ENCODE results near the gene ZNG1B. TPM values are rescaled to one million over a fixed set of nuclear protein-coding genes. Genes with fewer than 3 reads are reported as not detected.
"Not testable (repeated sequence)": the region's sequence is repeated elsewhere in the genome, so short reads cannot be mapped to it uniquely, and the experiment has no call there.

The ZNG1B gene
- polyA plus RNA-seq = 10 to 100 TPM; 16.3 to 33.5 (median 25.6) TPM
- long read RNA-seq, donor 1 = 0 reads
- long read RNA-seq, donor 2, partial matches to known transcripts = 8 of 17 reads
- long read RNA-seq, donor 2, other reads (novel, unspliced or antisense) = 0 of 17 reads
- long read RNA-seq, donor 3, partial matches to known transcripts = 0 of 10 reads
- long read RNA-seq, donor 3, other reads (novel, unspliced or antisense) = 0 of 10 reads
- long read RNA-seq, donor 4 = 0 reads
- long read RNA-seq, donor 5, partial matches to known transcripts = 0 of 6 reads
- long read RNA-seq, donor 5, other reads (novel, unspliced or antisense) = 0 of 6 reads
- long read RNA-seq, donor 6, partial matches to known transcripts = 0 of 5 reads
- long read RNA-seq, donor 6, other reads (novel, unspliced or antisense) = 0 of 5 reads
- long read RNA-seq, donor 7 = 0 reads
- long read RNA-seq, donor 8, partial matches to known transcripts = 0 of 3 reads
- long read RNA-seq, donor 8, other reads (novel, unspliced or antisense) = 0 of 3 reads
- long read RNA-seq, donor 9, partial matches to known transcripts = 0 of 7 reads
- long read RNA-seq, donor 9, other reads (novel, unspliced or antisense) = 0 of 7 reads
- long read RNA-seq, donor 10, transcript CBWD2-209 (3 exons, 880 nt) = minor isoform, 5 of 33 reads
- long read RNA-seq, donor 10, transcript CBWD2-201 (15 exons, 1,812 nt) = major isoform, 9 of 33 reads
- long read RNA-seq, donor 10, partial matches to known transcripts = 9 of 33 reads
- long read RNA-seq, donor 10, other reads (novel, unspliced or antisense) = 0 of 33 reads

DNA sequence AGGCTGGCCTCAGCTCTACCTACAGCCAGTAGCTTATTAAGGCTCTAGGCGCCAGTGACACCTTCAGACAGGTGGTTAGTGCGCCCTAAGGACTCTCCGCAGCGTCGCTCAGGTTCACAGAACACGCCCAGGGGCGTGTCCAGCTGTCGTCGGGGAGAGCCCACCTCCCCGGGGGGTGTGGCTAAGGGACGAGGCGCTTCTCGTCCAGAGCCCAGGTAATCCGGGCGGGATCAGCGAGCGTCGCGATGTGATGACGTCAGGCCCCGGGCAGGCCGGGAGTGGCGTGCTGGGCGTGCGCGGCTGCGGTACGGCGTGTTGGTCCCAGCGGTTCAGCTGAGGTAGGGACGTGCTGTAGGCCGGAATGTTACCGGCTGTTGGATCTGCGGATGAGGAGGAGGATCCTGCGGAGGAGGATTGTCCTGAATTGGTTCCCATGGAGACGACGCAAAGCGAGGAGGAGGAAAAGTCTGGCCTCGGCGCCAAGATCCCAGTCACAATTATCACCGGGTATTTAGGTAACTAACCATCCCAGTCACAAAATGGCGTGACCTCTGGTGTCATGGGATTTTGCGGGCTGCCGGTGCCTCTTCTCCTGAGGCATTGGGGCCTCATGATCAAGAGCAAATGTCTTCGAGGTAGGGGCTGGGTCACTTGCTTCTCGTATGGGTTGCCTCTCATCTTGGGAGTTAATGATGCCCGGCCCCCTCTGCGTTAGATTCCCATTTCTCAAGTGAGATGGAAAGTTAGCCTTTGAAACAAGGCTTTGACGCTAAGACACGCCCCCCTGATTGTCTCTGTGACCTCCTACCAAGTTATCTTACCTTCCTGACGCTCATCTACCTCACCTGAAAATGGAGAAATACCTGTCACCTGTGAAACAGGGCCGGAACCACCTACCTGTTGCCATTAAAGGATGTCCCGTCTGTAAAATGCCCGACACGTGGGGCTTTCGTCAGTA, at the start of gene ZNG1B:
Gene ZNG1B (plus strand): TSS at position 184 of the 958 bp plus-strand sequence. CDS start 178 bp downstream, at position 362.
- WGBS, 3 donors = 0 to 1% (median 1%) methylated on average over 19 to 41 of the region's 56 CpGs
- FAIRE-seq = not testable (repeated sequence)

DNA sequence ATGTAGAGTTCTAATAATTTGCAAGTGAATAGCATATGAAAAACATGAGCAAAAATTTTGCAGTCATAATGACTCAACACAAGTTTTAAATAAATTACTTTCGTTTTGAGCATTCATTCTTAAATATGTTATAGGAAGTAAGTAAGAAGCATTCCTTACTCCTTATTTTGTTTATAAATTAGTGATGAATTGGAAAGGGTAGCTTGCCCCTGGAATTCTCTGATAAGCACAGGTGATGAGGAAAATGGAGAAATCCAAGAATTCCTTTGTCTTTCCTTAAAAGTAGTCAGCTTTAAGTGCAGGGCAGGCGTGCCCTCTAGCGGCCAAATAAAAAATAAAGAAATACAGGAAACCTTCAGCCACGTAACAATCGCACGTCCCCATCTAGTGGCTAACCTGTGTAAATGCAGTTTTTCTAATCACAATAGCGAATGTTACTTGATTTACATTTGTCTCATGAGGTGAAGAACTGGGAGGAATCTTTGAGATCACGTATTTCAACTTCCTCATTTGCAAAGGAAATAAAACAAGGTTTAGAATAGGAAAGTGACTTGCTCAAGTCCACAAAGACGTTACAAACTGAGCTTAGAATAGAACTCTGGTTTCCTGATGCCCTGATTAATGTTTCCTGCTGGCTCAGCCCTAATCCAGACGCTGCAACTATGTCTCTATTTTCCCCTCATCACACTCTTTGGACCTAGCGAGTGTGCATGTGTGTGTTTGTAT, 47.2 kb upstream of the ZNG1B start:
- H3K4me3 ChIP-seq (ENCODE audit: low read depth in 1 of 3, low read length in 3 of 3) = no peak overlapping the region
- DNase-seq (peak; percentile 72 to 87), FAIRE-seq (peak; percentile 61)
- H3K27ac ChIP-seq (ENCODE audit: low read depth in 1 of 3, low read length in 2 of 3) = no peak overlapping the region
- H3K4me1 ChIP-seq (ENCODE audit: control insufficient read depth in 3 of 3, insufficient read depth in 2 of 3, low read depth in 1 of 3, low read length in 2 of 3) = no peaks in the 10 kb centered on the region
- H3K9me3 ChIP-seq (ENCODE audit: control insufficient read depth in 2 of 2, insufficient read depth in 1 of 2, low read depth in 1 of 2, low read length in 1 of 2) = peaks cover 0 to 5% of the 10 kb centered on the region in 2 donors
- 9 to 16% (median 11%) methylated on average over 11 of the region's 11 CpGs for WGBS, 3 donors
- H3K36me3 ChIP-seq (ENCODE audit: control insufficient read depth in 3 of 3, insufficient read depth in 2 of 3, low read depth in 1 of 3, low read length in 3 of 3) = no peaks in the 10 kb centered on the region
- H3K27me3 ChIP-seq (ENCODE audit: control insufficient read depth in 3 of 3, insufficient read depth in 3 of 3, low read length in 3 of 3) = no peaks in the 10 kb centered on the region

More for the DNA sequence above, at the start of gene ZNG1B:
- not testable (repeated sequence) for H3K4me1 ChIP-seq (ENCODE audit: control insufficient read depth in 3 of 3, insufficient read depth in 2 of 3, low read depth in 1 of 3, low read length in 2 of 3); H3K27me3 ChIP-seq (ENCODE audit: control insufficient read depth in 3 of 3, insufficient read depth in 3 of 3, low read length in 3 of 3); H3K36me3 ChIP-seq (ENCODE audit: control insufficient read depth in 3 of 3, insufficient read depth in 2 of 3, low read depth in 1 of 3, low read length in 3 of 3); H3K9me3 ChIP-seq (ENCODE audit: control insufficient read depth in 2 of 2, insufficient read depth in 1 of 2, low read depth in 1 of 2, low read length in 1 of 2)
- peak; percentile 35 to 65 for DNase-seq
- Histone ChIP-seq H3K27ac (ENCODE audit: low read depth in 1 of 3, low read length in 2 of 3) (peak within 1 kb of the TSS; percentile 71 to 91 (median 86)), H3K4me3 (ENCODE audit: low read depth in 1 of 3, low read length in 3 of 3) (peak within 1 kb of the TSS in 2 of 3 donors; percentile 47 to 57)

DNA sequence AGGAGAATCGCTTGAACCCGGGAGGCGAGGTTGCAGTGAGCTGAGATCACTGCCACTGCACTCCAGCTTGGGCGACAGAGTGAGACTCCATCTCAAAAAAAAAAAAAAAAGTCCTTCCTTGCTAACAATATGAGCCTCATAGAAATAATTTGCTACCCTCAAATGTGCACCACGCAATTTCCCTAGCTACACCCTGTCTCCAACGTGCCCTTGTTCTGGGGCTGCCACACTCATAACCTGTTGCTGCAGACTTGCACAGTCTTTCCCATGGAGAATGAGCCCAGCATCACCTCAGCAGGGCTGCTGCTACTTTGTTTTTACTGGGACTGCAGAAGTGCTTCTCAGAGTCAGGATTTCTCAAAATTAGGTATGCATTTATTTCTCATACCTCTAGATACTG, 46.4 kb upstream of the ZNG1B start:
- Histone ChIP-seq H3K4me3 (ENCODE audit: low read depth in 1 of 3, low read length in 3 of 3) (no peak overlapping the region), H3K27ac (ENCODE audit: low read depth in 1 of 3, low read length in 2 of 3) (no peak overlapping the region), H3K27me3 (ENCODE audit: control insufficient read depth in 3 of 3, insufficient read depth in 3 of 3, low read length in 3 of 3) (no peaks in the 10 kb centered on the region), H3K9me3 (ENCODE audit: control insufficient read depth in 2 of 2, insufficient read depth in 1 of 2, low read depth in 1 of 2, low read length in 1 of 2) (peaks cover 0 to 5% of the 10 kb centered on the region in 2 donors), H3K4me1 (ENCODE audit: control insufficient read depth in 3 of 3, insufficient read depth in 2 of 3, low read depth in 1 of 3, low read length in 2 of 3) (no peaks in the 10 kb centered on the region), H3K36me3 (ENCODE audit: control insufficient read depth in 3 of 3, insufficient read depth in 2 of 3, low read depth in 1 of 3, low read length in 3 of 3) (no peaks in the 10 kb centered on the region)
- no peak for FAIRE-seq
- WGBS, 3 donors = 86 to 92% (median 90%) methylated on average over 6 of the region's 6 CpGs
- no peak for DNase-seq

DNA sequence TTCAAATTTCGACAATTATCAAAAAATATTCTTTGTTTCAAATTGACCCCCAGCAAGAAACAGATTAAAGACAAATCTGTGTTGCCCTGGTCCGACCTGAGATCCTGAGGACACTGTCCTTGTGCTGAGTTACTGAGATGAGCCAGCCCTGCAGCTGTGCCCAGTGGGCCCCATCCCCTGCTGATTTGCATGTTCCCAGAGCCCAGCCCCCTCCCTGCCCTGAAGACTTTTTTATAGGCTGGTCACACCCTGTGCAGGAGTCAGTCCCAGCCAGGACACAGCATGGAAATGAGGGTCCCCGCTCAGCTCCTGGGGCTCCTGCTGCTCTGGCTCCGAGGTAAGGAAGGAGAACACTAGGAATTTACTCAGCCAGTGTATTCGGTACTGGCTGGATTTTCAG, 31.4 kb upstream of the ZNG1B start:
- Histone ChIP-seq H3K27ac (ENCODE audit: low read depth in 1 of 3, low read length in 2 of 3) (no peak overlapping the region), H3K4me1 (ENCODE audit: control insufficient read depth in 3 of 3, insufficient read depth in 2 of 3, low read depth in 1 of 3, low read length in 2 of 3) (no peaks in the 10 kb centered on the region), H3K36me3 (ENCODE audit: control insufficient read depth in 3 of 3, insufficient read depth in 2 of 3, low read depth in 1 of 3, low read length in 3 of 3) (no peaks in the 10 kb centered on the region), H3K4me3 (ENCODE audit: low read depth in 1 of 3, low read length in 3 of 3) (no peak overlapping the region), H3K9me3 (ENCODE audit: control insufficient read depth in 2 of 2, insufficient read depth in 1 of 2, low read depth in 1 of 2, low read length in 1 of 2) (no peaks in the 10 kb centered on the region), H3K27me3 (ENCODE audit: control insufficient read depth in 3 of 3, insufficient read depth in 3 of 3, low read length in 3 of 3) (peaks cover 0 to 5% (median 2%) of the 10 kb centered on the region in 3 donors)
- FAIRE-seq (no peak), DNase-seq (no peak)
- 66 to 85% (median 69%) methylated on average over 5 of the region's 5 CpGs for WGBS, 3 donors

DNA sequence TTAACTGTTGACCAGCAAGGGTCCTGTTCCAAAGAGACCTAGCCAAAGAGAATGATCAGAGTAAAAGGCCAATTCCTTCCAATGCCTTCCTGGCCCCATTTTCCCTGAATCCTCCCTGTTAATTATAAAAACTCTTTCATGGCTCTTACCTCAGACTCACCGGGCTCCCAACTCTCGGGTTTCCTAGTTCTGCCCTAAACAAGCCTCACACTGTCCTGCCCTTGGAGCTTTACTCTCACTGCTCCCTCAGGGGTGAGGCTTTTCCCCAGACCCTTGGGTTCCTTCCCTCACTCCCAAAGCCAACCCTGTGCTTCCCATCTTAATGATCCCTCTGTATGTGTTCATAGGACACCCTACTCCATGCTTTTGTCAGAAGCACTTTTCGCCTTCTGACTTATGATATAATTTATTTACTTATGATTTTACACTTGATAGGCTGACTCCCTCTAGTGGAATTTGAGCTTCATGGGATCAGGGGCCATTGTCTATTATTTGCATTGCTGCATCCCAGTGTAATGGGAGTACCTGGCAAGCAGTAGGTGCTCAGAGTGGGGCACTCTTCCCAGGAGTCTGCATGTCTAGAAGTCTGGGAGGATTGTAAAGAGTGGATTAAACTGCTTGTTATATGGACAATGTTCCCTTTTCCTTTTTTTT, 29.9 kb upstream of the ZNG1B start:
- 57 to 64% (median 59%) methylated on average over 3 of the region's 3 CpGs for WGBS, 3 donors
- FAIRE-seq (no peak), DNase-seq (peak; percentile 39 to 42)
- Histone ChIP-seq H3K4me1 (ENCODE audit: control insufficient read depth in 3 of 3, insufficient read depth in 2 of 3, low read depth in 1 of 3, low read length in 2 of 3) (no peaks in the 10 kb centered on the region), H3K9me3 (ENCODE audit: control insufficient read depth in 2 of 2, insufficient read depth in 1 of 2, low read depth in 1 of 2, low read length in 1 of 2) (no peaks in the 10 kb centered on the region), H3K27ac (ENCODE audit: low read depth in 1 of 3, low read length in 2 of 3) (no peak overlapping the region), H3K27me3 (ENCODE audit: control insufficient read depth in 3 of 3, insufficient read depth in 3 of 3, low read length in 3 of 3) (peaks cover 0 to 5% (median 2%) of the 10 kb centered on the region in 3 donors), H3K4me3 (ENCODE audit: low read depth in 1 of 3, low read length in 3 of 3) (no peak overlapping the region), H3K36me3 (ENCODE audit: control insufficient read depth in 3 of 3, insufficient read depth in 2 of 3, low read depth in 1 of 3, low read length in 3 of 3) (no peaks in the 10 kb centered on the region)

DNA sequence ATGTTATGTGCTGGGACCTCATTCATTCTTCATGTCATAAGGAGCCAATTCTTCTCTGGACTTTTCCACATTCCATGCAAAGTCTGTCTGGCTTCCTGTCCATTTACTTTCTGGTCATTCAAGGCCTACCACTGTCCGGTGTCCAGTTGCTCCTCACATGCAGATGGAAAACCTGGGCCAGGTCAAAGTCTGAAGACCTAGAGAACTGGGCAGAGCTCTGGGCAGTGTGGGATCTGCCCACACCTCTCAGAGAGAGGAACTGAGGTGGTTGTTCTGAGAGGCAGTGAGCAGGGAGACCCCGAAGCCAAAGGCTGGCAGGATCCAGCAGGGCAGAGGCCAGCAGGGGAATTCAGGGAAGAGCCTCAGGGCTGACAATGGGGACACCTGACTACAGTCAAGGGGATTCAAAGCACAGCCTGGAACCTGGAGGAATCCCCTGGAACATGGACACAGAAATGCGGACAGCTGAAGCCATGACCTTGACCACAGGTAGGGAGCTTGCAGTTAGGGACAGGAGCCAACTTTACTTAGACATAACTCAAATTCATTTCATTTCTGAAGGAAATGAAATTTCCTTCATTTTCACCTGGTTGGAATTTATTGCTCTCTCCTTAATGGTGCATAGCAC, 25.7 kb upstream of the ZNG1B start:
- not testable (repeated sequence) for H3K27ac ChIP-seq (ENCODE audit: low read depth in 1 of 3, low read length in 2 of 3); H3K27me3 ChIP-seq (ENCODE audit: control insufficient read depth in 3 of 3, insufficient read depth in 3 of 3, low read length in 3 of 3); H3K9me3 ChIP-seq (ENCODE audit: control insufficient read depth in 2 of 2, insufficient read depth in 1 of 2, low read depth in 1 of 2, low read length in 1 of 2); H3K4me3 ChIP-seq (ENCODE audit: low read depth in 1 of 3, low read length in 3 of 3); FAIRE-seq; DNase-seq; H3K4me1 ChIP-seq (ENCODE audit: control insufficient read depth in 3 of 3, insufficient read depth in 2 of 3, low read depth in 1 of 3, low read length in 2 of 3); H3K36me3 ChIP-seq (ENCODE audit: control insufficient read depth in 3 of 3, insufficient read depth in 2 of 3, low read depth in 1 of 3, low read length in 3 of 3)
- 38 to 90% methylated on average over 1 of the region's 3 CpGs; no CpG with 5 or more reads in 1 of the 3 donors for WGBS, 3 donors

DNA sequence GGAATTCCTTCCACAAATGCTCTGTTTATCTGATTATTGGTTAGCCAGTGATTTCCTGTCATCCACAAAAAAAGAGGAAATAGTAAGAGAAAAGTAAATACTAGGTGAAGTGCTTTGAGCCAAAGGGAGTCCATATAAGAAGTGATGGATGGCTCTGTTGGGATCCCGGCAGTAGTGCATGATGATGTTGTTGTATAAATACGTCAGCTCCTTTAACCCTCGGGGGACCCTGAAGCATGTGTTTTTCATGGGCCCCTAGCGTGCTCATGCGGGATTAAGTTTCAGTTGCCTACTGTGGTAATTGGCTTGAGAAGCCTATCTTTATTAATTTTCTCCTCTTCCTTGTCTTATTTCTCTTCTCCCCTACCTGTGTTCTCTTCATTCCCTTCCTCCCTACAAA, 24.7 kb upstream of the ZNG1B start:
- H3K9me3 ChIP-seq (ENCODE audit: control insufficient read depth in 2 of 2, insufficient read depth in 1 of 2, low read depth in 1 of 2, low read length in 1 of 2); H3K36me3 ChIP-seq (ENCODE audit: control insufficient read depth in 3 of 3, insufficient read depth in 2 of 3, low read depth in 1 of 3, low read length in 3 of 3); FAIRE-seq; H3K27ac ChIP-seq (ENCODE audit: low read depth in 1 of 3, low read length in 2 of 3); H3K4me1 ChIP-seq (ENCODE audit: control insufficient read depth in 3 of 3, insufficient read depth in 2 of 3, low read depth in 1 of 3, low read length in 2 of 3); H3K4me3 ChIP-seq (ENCODE audit: low read depth in 1 of 3, low read length in 3 of 3); H3K27me3 ChIP-seq (ENCODE audit: control insufficient read depth in 3 of 3, insufficient read depth in 3 of 3, low read length in 3 of 3); DNase-seq: not testable (repeated sequence)
- 46 to 93% (median 78%) methylated on average over 5 of the region's 5 CpGs for WGBS, 3 donors

Measured in small intestine (tissue), 16 donors.